M059J (cell line): Measurements from ENCODE around the gene FLYWCH1. TPM values are rescaled to one million over a fixed set of nuclear protein-coding genes. Genes with fewer than 3 reads are reported as not detected.
A peak's percentile ranks its signal among the peaks of the same experiment; 100 is the strongest.

Source experiments
- DNase-seq: peaks from one replicate; pipeline ENCODE4 v3.0.0-alpha.2; 2012; ENCODE audit warnings: low read depth
- total RNA-seq: library from RNA; depleted of rRNA; stranded (reverse); fragments of >200 nt; shearing (Covaris generic); gene quantifications from 2 replicates; pipeline ENCODE4 v1.2.3, GENCODE V29; 2014

The FLYWCH1 gene
- total RNA-seq, 1 experiment from 2014 or later, result 34.0 TPM

- no peak for DNase-seq
These were observed 42.2 kb downstream of the FLYWCH1 start for GRCh38 chr16:2953706-2954627.

- no peak for DNase-seq
These were observed 43.1 kb downstream of the FLYWCH1 start for GRCh38 chr16:2954656-2955381.

GRCh38 chr16:2955438-2955778 lies 43.7 kb downstream of the FLYWCH1 start:
- DNase-seq, result no peak

GRCh38 chr16:2955779-2956578 lies 44.2 kb downstream of the FLYWCH1 start:
- no peak for DNase-seq

GRCh38 chr16:2956579-2956956 lies 44.8 kb downstream of the FLYWCH1 start:
- no peak for DNase-seq

- DNase-seq, result no peak
These were observed 47.5 kb downstream of the FLYWCH1 start for GRCh38 chr16:2959206-2959605.

- no peak for DNase-seq
These were observed 48.7 kb downstream of the FLYWCH1 start for GRCh38 chr16:2960183-2961010.

GRCh38 chr16:2962334-2963073 lies 50.8 kb downstream of the FLYWCH1 start:
- DNase-seq, result no peak

GRCh38 chr16:2963074-2963722 lies 51.5 kb downstream of the FLYWCH1 start:
- DNase-seq, result no peak

- peak; percentile 65 for DNase-seq
These were observed 52.2 kb downstream of the FLYWCH1 start, which contains the start of gene KREMEN2 for GRCh38 chr16:2963723-2964474. KREMEN2 (plus strand) TSS chr16:2964275; CDS start chr16:2964521, 246 bp downstream.

- DNase-seq, result peak; percentile 67
These were observed 53.0 kb downstream of the FLYWCH1 start for GRCh38 chr16:2964475-2965336.

- DNase-seq, result no peak
These were observed 54.5 kb downstream of the FLYWCH1 start for GRCh38 chr16:2966043-2966807.

GRCh38 chr16:2966808-2967191 lies 55.1 kb downstream of the FLYWCH1 start:
- no peak for DNase-seq

GRCh38 chr16:2967211-2967631 lies 55.5 kb downstream of the FLYWCH1 start:
- no peak for DNase-seq

- DNase-seq, result no peak
These were observed 56.0 kb downstream of the FLYWCH1 start for GRCh38 chr16:2967721-2968161.

GRCh38 chr16:2968368-2968737 lies 56.6 kb downstream of the FLYWCH1 start:
- DNase-seq, result no peak
